Effector memory CD4-positive, alpha-beta T cell (primary cell): ENCODE results near the gene ARHGAP26.

Experiments
- DNase-seq, 3 donors: peaks; one replicate each; pipeline ENCODE4 v3.0.0-alpha.2; 2020
- H3K27ac ChIP-seq: 2 replicates; pipeline ENCODE4 v1.7.0; 2013; ENCODE audit warnings: mild to moderate bottlenecking, low read length, moderate library complexity; ENCODE audit not compliant: insufficient read depth, poor library complexity, severe bottlenecking
- H3K27me3 ChIP-seq: replicated peaks from 2 replicates; pipeline ENCODE4 v1.7.0; 2013; ENCODE audit warnings: mild to moderate bottlenecking, low read length; ENCODE audit not compliant: insufficient read depth, control insufficient read depth, poor library complexity, severe bottlenecking
- H3K36me3 ChIP-seq: 2 replicates; pipeline ENCODE4 v1.7.0; 2013; ENCODE audit warnings: mild to moderate bottlenecking, low read length, moderate library complexity; ENCODE audit not compliant: control insufficient read depth, insufficient read depth
- H3K4me1 ChIP-seq: 2 replicates; pipeline ENCODE4 v1.7.0; 2013; ENCODE audit warnings: low read length, mild to moderate bottlenecking; ENCODE audit not compliant: control insufficient read depth, insufficient read depth, poor library complexity, severe bottlenecking
- H3K4me3 ChIP-seq: 2 replicates; pipeline ENCODE4 v1.7.0; 2013; ENCODE audit warnings: low read length, low read depth, mild to moderate bottlenecking; ENCODE audit not compliant: insufficient read depth, poor library complexity, severe bottlenecking
- H3K9me3 ChIP-seq: 2 replicates; pipeline ENCODE4 v1.7.0; 2013; ENCODE audit warnings: mild to moderate bottlenecking, low read length, moderate library complexity; ENCODE audit not compliant: control insufficient read depth

Gene ARHGAP26

GRCh38 chr5:143017541-143017940 is 247.4 kb downstream of the ARHGAP26 start:
- H3K4me1 ChIP-seq = no peaks in the 10 kb centered on the region
- H3K36me3 ChIP-seq = no peaks in the 10 kb centered on the region
- H3K27me3 ChIP-seq = no peaks in the 10 kb centered on the region
- H3K4me3 ChIP-seq = no peak overlapping the region
- no peak for DNase-seq
- no peaks in the 10 kb centered on the region for H3K9me3 ChIP-seq
- no peak overlapping the region for H3K27ac ChIP-seq

DNA sequence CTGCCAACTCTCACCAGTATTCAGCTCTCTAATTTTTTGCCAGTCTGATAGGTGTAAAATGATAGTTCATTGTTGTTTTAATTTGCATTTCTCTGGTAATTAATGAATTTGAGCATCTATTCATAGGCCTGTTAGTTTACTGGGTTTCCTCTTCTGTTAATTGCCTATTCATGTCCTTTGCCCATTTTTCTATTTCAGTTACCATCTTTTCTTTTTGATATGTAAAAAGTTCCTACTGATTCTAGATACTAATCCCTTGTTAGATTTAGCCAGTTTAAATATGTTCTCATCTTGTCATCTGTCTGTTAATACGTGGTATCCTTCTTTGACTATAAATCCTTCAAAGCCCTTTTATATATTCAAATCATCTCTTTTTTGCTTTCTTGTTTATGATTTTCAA is 247.8 kb downstream of the ARHGAP26 start:
- Histone ChIP-seq H3K27me3 (no peaks in the 10 kb centered on the region), H3K9me3 (no peaks in the 10 kb centered on the region), H3K27ac (no peak overlapping the region), H3K4me3 (no peak overlapping the region), H3K36me3 (no peaks in the 10 kb centered on the region), H3K4me1 (no peaks in the 10 kb centered on the region)
- DNase-seq = no peak

- Histone ChIP-seq H3K36me3 (no peaks in the 10 kb centered on the region), H3K27me3 (no peaks in the 10 kb centered on the region), H3K9me3 (no peaks in the 10 kb centered on the region), H3K4me3 (no peak overlapping the region), H3K27ac (no peak overlapping the region), H3K4me1 (no peaks in the 10 kb centered on the region)
- no peak for DNase-seq
Measured at GRCh38 chr5:143019157-143019556, 249.0 kb downstream of the ARHGAP26 start.

- no peaks in the 10 kb centered on the region for H3K9me3 ChIP-seq
- H3K4me3 ChIP-seq = no peak overlapping the region
- no peak for DNase-seq
- H3K4me1 ChIP-seq = no peaks in the 10 kb centered on the region
- no peaks in the 10 kb centered on the region for H3K36me3 ChIP-seq
- no peaks in the 10 kb centered on the region for H3K27me3 ChIP-seq
- no peak overlapping the region for H3K27ac ChIP-seq
Measured at GRCh38 chr5:143019614-143020515, 249.7 kb downstream of the ARHGAP26 start.

GRCh38 chr5:143021595-143021994 is 251.4 kb downstream of the ARHGAP26 start:
- no peaks in the 10 kb centered on the region for H3K36me3 ChIP-seq
- no peaks in the 10 kb centered on the region for H3K27me3 ChIP-seq
- H3K9me3 ChIP-seq = no peaks in the 10 kb centered on the region
- no peaks in the 10 kb centered on the region for H3K4me1 ChIP-seq
- DNase-seq = no peak
- H3K4me3 ChIP-seq = no peak overlapping the region
- H3K27ac ChIP-seq = no peak overlapping the region

GRCh38 chr5:143023411-143024096 is 253.4 kb downstream of the ARHGAP26 start:
- Histone ChIP-seq H3K27me3 (no peaks in the 10 kb centered on the region), H3K36me3 (no peaks in the 10 kb centered on the region), H3K9me3 (no peaks in the 10 kb centered on the region), H3K4me3 (no peak overlapping the region), H3K27ac (no peak overlapping the region), H3K4me1 (no peaks in the 10 kb centered on the region)
- no peak for DNase-seq

- H3K9me3 ChIP-seq = no peaks in the 10 kb centered on the region
- DNase-seq = no peak
- H3K4me1 ChIP-seq = no peaks in the 10 kb centered on the region
- H3K36me3 ChIP-seq = no peaks in the 10 kb centered on the region
- H3K27me3 ChIP-seq = no peaks in the 10 kb centered on the region
- H3K27ac ChIP-seq = no peak overlapping the region
- no peak overlapping the region for H3K4me3 ChIP-seq
Measured at GRCh38 chr5:143024228-143024920, 254.2 kb downstream of the ARHGAP26 start.

DNA sequence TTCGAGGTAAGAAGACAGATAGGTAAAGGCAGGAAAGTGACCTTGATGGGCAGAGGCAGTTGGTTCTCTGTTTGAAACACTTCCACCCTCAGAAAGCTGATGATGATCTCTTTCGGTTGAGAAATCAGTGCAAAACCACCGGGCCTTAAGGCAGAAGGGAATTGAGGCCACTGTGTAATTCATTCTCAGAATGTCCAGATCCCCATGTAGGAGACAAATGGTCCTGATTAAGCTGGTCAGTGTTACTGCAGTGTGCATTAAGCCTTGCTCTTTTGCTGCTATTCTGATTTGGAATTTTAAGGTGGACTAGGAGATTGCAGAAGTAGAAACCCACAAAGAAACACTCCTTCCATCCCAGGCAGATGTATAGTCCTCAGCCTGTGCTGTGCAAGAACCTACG is 255.2 kb downstream of the ARHGAP26 start:
- no peaks in the 10 kb centered on the region for H3K27me3 ChIP-seq
- H3K9me3 ChIP-seq = no peaks in the 10 kb centered on the region
- no peak overlapping the region for H3K4me3 ChIP-seq
- H3K27ac ChIP-seq = no peak overlapping the region
- DNase-seq = no peak
- H3K4me1 ChIP-seq = peaks cover 5% of the 10 kb centered on the region
- no peaks in the 10 kb centered on the region for H3K36me3 ChIP-seq

GRCh38 chr5:143025971-143026370 is 255.8 kb downstream of the ARHGAP26 start:
- H3K27ac ChIP-seq = no peak overlapping the region
- H3K36me3 ChIP-seq = no peaks in the 10 kb centered on the region
- no peaks in the 10 kb centered on the region for H3K27me3 ChIP-seq
- H3K9me3 ChIP-seq = no peaks in the 10 kb centered on the region
- DNase-seq = no peak
- peaks cover 10% of the 10 kb centered on the region for H3K4me1 ChIP-seq
- no peak overlapping the region for H3K4me3 ChIP-seq

- peaks cover 12% of the 10 kb centered on the region for H3K4me1 ChIP-seq
- no peaks in the 10 kb centered on the region for H3K27me3 ChIP-seq
- H3K27ac ChIP-seq = no peak overlapping the region
- H3K9me3 ChIP-seq = no peaks in the 10 kb centered on the region
- H3K4me3 ChIP-seq = no peak overlapping the region
- no peak for DNase-seq
- H3K36me3 ChIP-seq = no peaks in the 10 kb centered on the region
Measured at GRCh38 chr5:143026380-143026779, 256.2 kb downstream of the ARHGAP26 start.
